Tibial nerve (tissue), 4 donors: ENCODE measurements around the gene LCE3A.

Source experiments
- EP300 ChIP-seq, 2 donors: sonication (generic); formaldehyde crosslinking; IDR thresholded peaks; one replicate each; pipeline ENCODE4 v1.6.1; 2017; ENCODE audit warnings: antibody characterized with exemption in 2 of 2, mild to moderate bottlenecking in 1 of 2
- POLR2A ChIP-seq, 2 donors: fragments of 450-650 bp; IDR thresholded peaks; one replicate each; pipeline ENCODE4 v1.6.1; 2017; ENCODE audit warnings: antibody characterized with exemption in 2 of 2, mild to moderate bottlenecking in 2 of 2, moderate library complexity in 2 of 2
- TF ChIP-seq, protein P1 (sequence below), 5 experiments: fragments of 200-600 bp in 3 of 5; fragments of 450-650 bp in 2 of 5; sonication (generic) in 3 of 5; IDR thresholded peaks; one replicate each; pipeline ENCODE4 v1.5.1; 2016 to 2019; ENCODE audit warnings: antibody characterized with exemption in 5 of 5, mild to moderate bottlenecking in 3 of 5, moderate library complexity in 2 of 5

DNA sequence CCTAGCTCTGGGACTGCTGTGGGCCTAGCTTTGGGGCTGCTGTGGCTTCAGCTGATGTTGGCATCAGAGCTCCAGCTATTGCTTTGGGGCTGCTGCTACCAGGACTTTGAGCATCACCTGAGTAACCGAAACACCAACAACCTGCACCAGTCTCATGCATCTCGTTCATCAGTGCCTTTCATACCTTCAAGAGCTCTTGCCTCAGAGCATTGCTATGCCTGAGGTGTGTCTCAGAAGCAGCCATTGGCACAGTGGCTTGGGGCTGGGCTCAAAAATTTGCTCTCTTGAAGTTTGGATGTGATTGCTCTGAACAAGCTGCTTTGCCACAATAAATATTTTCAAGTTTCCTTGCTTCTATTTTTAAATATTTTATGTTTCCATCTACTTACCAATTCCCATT is 33.6 kb upstream of the LCE3A start:
- TF ChIP-seq, protein P1, sequence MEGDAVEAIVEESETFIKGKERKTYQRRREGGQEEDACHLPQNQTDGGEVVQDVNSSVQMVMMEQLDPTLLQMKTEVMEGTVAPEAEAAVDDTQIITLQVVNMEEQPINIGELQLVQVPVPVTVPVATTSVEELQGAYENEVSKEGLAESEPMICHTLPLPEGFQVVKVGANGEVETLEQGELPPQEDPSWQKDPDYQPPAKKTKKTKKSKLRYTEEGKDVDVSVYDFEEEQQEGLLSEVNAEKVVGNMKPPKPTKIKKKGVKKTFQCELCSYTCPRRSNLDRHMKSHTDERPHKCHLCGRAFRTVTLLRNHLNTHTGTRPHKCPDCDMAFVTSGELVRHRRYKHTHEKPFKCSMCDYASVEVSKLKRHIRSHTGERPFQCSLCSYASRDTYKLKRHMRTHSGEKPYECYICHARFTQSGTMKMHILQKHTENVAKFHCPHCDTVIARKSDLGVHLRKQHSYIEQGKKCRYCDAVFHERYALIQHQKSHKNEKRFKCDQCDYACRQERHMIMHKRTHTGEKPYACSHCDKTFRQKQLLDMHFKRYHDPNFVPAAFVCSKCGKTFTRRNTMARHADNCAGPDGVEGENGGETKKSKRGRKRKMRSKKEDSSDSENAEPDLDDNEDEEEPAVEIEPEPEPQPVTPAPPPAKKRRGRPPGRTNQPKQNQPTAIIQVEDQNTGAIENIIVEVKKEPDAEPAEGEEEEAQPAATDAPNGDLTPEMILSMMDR (IDR thresholded peaks at IDR 0.05), result no peak
- TF ChIP-seq POLR2A (IDR thresholded peaks at IDR 0.05), result no peak
- no peak for TF ChIP-seq EP300 (IDR thresholded peaks at IDR 0.05)
